GM19328 (cell line): Measurements from ENCODE around the gene CRMP1.

Source experiments
- ATAC-seq: cut with Tn5 transposase; IDR thresholded peaks from one replicate; pipeline ENCODE4 v1.9.1; 2021; ENCODE audit warnings: mild to moderate bottlenecking, moderate library complexity; ENCODE audit not compliant: unreplicated experiment

Gene CRMP1

GRCh38 chr4:5801696-5802095 lies 91.2 kb downstream of the CRMP1 start:
- no peak for ATAC-seq

GRCh38 chr4:5800496-5800895 lies 92.4 kb downstream of the CRMP1 start:
- no peak for ATAC-seq

GRCh38 chr4:5799406-5799805 lies 93.5 kb downstream of the CRMP1 start:
- no peak for ATAC-seq

GRCh38 chr4:5798946-5799345 lies 93.9 kb downstream of the CRMP1 start:
- no peak for ATAC-seq

DNA sequence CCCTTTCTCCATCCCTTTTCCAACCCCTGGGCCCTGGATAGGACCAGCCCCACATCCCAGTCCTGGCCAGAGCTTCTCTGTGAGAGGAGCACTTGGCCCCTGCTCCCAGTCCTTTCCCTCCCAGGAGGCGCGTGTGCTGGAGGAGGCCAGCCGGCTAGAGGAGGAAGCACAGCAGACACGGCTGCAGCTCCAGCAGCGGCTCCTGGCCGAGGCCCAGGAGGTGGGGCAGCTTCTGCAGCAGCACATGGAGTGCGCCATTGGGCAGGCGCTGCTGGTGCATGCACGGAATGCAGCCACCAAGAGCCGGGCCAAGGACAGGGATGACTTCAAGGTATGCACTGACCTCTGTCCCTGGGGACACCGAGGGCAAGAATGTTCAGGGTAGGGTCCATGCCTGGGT lies 94.4 kb downstream of the CRMP1 start:
- no peak for ATAC-seq

DNA sequence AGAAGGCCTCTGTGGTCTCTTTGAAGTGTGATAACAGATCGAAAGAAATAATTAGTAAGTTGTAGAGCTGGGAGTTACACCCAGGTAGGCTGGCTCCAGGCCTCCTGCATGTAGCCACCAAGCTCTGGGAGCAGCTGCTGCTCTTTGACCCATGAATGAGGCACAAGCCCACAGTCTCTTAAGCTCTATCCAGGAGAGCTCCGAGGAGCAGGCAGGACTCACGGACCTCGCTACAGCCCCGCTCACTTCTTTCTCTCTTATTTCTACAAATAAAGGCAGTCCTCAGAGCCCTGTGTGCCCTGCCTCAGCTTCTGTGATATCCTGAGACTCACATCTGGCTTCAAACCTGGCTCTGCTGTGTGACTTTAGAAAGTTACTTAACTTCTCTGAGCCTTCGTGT lies 95.0 kb downstream of the CRMP1 start:
- ATAC-seq, result no peak

DNA sequence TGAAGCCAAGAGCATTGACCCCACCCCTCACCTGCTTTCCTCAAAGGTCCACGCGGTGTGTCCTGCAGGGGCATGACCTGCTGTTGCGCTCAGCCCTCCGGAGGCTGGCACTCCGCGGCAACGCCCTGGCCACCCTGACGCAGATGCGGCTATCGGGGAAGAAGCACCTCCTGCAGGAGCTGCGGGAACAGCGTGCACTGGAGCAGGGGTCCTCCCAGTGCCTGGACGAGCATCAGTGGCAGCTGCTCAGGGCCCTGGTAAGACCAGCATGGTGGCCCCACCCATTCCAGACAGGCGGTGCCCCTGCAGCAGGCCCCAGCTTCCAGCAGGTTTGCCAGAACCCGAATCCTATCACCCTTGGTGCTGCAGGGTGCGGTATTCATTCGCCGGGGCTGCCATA lies 95.9 kb downstream of the CRMP1 start:
- ATAC-seq, result no peak

DNA sequence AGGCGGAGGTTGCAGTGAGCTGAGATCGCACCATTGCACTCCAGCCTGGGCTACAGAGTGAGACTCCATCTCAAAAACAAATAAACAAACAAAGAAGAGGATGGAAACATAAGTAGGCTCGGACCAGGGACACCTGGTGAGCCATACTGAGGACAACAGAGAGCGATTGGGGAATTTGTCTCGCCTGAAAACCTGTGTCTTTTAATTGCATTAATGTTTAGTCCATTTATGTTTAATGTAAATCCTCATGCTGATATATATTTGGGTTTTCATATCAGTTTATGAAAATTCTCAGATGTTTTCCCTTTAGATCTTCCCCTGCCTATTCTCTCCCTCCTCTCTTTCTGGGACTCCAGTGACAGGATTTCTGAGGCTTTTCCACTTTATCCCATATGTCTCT lies 97.3 kb downstream of the CRMP1 start:
- ATAC-seq, result no peak

DNA sequence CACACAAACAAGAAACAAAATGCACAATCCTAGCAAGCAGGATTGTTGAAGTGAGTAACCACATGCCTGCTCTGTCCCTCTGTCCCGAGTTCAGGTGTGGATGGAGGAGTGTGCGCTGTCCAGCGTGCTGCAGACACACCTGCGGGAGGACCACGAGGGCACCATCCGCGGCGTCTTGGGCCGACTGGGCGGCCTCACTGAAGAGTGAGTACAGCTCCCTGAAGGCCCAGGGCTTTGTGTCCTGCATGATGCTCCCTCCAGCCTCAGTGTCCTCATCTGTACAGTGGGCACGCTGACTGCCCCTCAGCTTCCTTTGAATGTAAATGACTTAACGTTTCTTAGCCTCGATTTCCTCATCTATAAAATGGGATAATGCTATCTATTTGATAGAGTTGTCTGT lies 99.4 kb downstream of the CRMP1 start:
- no peak for ATAC-seq

- ATAC-seq, result no peak
Observed at GRCh38 chr4:5791654-5792053, 101.2 kb downstream of the CRMP1 start.

GRCh38 chr4:5790546-5790857 lies 102.4 kb downstream of the CRMP1 start:
- ATAC-seq, result no peak

DNA sequence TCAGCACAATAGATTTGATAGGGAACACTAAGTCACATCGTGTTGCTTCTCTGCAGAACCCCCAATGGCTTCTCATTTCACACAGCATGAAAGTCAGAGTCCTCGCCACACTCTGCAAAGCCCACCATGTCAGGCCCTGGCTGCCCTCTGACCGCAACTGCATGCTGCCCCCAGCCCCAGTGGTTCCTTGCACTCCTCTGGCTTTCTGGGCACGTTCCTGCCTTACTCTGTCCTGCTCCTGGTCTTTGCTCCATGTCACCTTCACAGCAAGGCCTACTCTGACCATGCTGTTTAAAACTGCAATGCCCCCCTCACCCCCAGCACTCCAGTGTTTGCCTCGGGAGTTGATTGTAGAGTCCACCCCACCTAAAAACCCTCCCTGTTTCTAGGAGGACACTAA lies 103.7 kb downstream of the CRMP1 start:
- ATAC-seq, result no peak

GRCh38 chr4:5788144-5788543 lies 104.7 kb downstream of the CRMP1 start:
- no peak for ATAC-seq

DNA sequence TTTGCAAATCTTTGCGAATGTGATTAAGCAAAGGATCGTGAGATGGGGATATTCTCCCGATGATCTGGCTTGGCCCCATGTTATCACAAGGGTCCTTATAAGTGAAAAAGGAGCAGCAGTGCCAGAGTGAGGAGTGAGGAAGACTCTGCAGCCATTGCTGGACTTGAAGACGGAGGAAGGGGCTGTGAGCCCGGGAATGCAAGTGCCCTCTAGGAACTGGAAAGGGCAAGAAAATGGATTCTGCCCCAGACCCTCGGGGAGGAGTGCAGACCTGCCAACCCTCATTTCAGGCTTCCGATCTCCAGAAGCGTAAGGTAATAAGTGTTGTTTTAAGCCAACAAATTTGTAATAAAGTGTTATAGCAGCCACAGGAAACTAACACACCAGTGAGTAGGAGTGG lies 105.6 kb downstream of the CRMP1 start:
- ATAC-seq, result no peak

DNA sequence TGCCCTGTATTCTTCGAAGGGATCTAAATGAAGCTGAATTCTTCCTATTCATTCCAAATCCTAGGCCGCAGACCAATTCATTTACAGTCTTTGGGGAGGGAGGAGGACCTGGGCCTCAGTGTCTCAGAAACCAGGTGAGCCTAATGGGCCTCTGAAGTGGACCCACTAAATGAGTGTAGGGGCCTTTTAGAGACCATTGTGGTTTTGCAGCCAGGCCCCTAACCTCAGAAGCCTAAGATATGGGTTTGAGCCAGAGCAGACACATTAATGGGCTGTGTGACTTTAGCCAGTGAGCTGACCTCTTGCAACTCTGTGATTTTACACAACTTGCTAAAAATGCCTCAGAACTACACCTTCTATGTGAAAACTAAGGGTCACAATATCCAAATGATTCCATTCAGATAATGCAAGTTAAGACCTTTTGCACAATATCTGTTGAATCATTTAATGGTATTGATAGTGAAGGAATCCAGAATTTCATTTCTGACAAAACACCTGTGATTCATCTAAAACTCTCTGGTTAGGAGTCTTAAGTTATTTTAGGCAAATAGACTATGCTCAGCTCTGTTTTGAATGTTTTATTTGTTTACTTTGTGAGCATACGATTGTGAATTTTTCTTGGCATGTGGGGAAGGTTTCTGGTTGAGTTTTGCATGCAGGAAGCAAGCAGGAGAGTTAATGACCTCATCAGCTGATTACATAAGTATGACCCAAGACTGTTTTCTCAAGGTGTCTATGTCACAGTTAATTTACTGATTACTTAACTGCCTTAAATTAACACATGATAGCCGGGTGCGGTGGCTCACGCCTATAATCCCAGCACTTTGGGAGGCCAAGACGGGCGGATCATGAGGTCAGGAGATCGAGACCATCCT lies 106.8 kb downstream of the CRMP1 start:
- ATAC-seq, result no peak

DNA sequence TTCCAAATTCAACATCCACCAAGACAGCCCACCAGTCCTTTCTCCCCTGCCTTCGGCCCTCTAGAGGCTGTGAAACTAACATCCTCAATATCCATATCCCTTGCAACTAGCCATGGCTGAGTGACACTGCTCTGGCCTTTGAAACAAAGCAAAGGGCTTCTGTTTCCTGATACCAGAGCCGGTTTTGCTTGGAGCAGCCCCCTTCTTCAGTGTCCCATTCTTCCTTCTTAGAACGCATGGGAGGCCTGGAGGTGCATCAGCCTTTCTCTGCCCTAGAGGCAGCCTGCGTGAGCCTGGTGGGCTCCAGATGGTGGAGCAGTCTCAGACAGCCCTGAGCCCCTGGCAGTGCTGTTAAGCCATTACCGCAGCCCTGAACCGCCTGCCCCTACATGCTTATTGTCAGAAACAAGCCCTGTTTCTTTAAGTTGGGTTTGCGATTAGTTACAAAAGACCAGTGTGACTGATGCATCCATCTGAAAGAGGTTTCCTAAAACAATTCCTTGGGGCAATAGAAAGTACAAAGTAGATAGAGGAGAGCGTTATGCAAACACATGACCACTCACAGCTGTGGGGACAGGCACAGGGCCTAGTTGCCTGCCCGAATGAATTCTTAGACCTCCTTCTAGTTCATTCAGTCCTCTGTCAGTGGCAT lies 107.8 kb downstream of the CRMP1 start:
- ATAC-seq, result no peak

GRCh38 chr4:5784021-5784420 lies 108.9 kb downstream of the CRMP1 start:
- ATAC-seq, result no peak

DNA sequence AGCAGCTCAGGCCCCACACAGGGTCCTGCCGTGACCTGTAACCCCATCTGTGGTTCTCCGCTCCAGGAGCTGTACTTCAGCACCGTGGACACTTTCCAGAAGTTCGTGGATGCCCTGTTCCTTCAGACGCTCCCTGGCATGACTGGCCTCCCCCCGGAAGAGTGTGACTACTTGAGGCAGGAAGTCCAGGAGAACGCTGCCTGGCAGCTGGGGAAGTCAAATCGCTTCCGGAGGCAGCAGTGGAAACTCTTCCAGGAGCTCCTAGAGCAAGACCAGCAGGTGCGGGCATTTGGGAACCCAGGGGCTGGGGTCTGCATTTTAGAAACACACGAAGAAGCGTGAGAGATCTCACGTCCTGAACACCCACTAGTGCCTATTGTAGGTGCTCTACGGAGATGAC lies 109.4 kb downstream of the CRMP1 start:
- ATAC-seq, result no peak

GRCh38 chr4:5782829-5783476 lies 109.9 kb downstream of the CRMP1 start:
- ATAC-seq, result no peak

GRCh38 chr4:5781691-5782090 lies 111.2 kb downstream of the CRMP1 start:
- ATAC-seq, result no peak

DNA sequence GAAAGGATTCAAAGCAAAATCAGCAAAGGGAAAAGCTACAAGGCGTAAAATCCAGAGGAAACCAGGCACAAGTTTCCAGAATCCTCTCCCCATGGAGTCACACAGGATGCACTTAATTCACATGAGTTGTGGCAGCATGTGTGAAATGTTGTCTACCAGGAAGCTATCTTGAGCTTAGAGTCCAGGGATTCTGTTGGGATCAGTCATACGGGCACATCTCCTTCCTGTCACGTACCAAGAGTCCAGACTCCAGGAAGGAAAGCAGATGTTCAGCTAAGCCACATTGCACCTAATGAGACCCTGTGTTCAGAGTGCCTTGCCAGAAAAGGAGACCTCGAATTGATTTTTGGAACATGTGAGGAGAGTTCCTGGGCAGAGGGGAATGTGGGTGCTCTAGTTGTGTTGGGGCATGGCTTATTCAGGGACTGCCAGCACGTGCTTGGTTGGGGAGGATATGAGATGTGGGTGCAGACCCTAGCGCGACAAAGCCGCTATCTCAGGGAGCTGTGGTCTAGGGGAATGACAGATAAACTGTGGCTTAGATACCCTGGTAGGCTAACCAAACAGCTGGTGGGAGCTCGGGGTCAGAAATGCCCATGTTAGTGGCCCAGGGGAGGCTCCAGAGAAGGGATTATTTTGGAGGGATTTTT lies 111.9 kb downstream of the CRMP1 start:
- no peak for ATAC-seq

- no peak for ATAC-seq
Observed at GRCh38 chr4:5776510-5776909, 116.4 kb downstream of the CRMP1 start.
